Measurements from ENCODE around the gene SCARB1.

DNA sequence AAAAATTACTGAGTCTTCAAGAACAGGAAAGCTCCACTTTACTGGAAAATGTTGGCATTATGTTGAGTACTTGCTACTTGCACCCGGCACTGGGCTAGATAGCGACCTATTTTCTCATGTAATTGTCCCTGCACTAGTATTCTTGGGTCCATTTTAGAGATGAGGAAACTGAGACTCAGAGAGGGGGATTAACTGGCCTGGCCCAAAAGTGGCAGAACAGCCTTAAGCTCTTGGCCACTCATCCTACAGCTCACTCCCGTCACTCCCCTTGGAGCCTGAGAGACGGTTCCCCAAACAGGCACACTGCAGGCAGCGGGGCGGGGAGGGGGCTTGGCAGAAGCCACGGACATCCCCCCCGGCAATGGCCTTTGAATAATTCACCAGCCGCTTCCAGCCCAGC lies 113.9 kb downstream of the SCARB1 start:
- TF ChIP-seq, protein P1, sequence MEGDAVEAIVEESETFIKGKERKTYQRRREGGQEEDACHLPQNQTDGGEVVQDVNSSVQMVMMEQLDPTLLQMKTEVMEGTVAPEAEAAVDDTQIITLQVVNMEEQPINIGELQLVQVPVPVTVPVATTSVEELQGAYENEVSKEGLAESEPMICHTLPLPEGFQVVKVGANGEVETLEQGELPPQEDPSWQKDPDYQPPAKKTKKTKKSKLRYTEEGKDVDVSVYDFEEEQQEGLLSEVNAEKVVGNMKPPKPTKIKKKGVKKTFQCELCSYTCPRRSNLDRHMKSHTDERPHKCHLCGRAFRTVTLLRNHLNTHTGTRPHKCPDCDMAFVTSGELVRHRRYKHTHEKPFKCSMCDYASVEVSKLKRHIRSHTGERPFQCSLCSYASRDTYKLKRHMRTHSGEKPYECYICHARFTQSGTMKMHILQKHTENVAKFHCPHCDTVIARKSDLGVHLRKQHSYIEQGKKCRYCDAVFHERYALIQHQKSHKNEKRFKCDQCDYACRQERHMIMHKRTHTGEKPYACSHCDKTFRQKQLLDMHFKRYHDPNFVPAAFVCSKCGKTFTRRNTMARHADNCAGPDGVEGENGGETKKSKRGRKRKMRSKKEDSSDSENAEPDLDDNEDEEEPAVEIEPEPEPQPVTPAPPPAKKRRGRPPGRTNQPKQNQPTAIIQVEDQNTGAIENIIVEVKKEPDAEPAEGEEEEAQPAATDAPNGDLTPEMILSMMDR (IDR thresholded peaks at IDR 0.05) = no peak
- TF ChIP-seq POLR2A (IDR thresholded peaks at IDR 0.05) (no peak), EP300 (IDR thresholded peaks at IDR 0.05) (no peak)
